Astrocyte (in vitro differentiated cells and primary cell): ENCODE data around the gene INPP4B. TPM values are rescaled to one million over a fixed set of nuclear protein-coding genes. Genes with fewer than 3 reads are reported as not detected.
A peak's percentile ranks its signal among the peaks of the same experiment; 100 is the strongest.

Experiments used
- DNase-seq: peaks from one replicate; pipeline ENCODE4 v3.0.0-alpha.2; 2010; ENCODE audit warnings: low read depth
- FAIRE-seq: peaks from 2 replicates; lab custom pipeline; 2011; peaks lifted over from hg19 to GRCh38; lab: Jason Lieb, UNC
- H2AFZ ChIP-seq: 2 replicates; pipeline ENCODE4 v1.6.0; 2012; ENCODE audit warnings: low read depth, low read length, inconsistent platforms
- H3K27ac ChIP-seq: 2 replicates; pipeline ENCODE4 v1.5.1; 2011; ENCODE audit warnings: low read depth, low read length, inconsistent platforms
- H3K27me3 ChIP-seq: 2 replicates; pipeline ENCODE4 v1.6.0; 2011; ENCODE audit warnings: low read length, inconsistent platforms; ENCODE audit not compliant: insufficient read depth
- H3K36me3 ChIP-seq: 2 replicates; pipeline ENCODE4 v1.5.1; 2011; ENCODE audit warnings: low read length, inconsistent platforms; ENCODE audit not compliant: insufficient read depth
- H3K4me1 ChIP-seq: 2 replicates; pipeline ENCODE4 v1.5.1; 2011; ENCODE audit warnings: low read length, inconsistent platforms; ENCODE audit not compliant: insufficient read depth
- H3K4me2 ChIP-seq: 2 replicates; pipeline ENCODE4 v1.6.0; 2012; ENCODE audit warnings: low read length, inconsistent platforms
- H3K4me3 ChIP-seq: 2 replicates; pipeline ENCODE4 v1.5.1; 2011; ENCODE audit warnings: low read depth, mild to moderate bottlenecking, low read length, inconsistent platforms; ENCODE audit not compliant: insufficient read depth
- H3K79me2 ChIP-seq: 2 replicates; pipeline ENCODE4 v1.6.0; 2012; ENCODE audit warnings: mild to moderate bottlenecking, low read length, inconsistent platforms; ENCODE audit not compliant: insufficient read depth
- H3K9ac ChIP-seq: 2 replicates; pipeline ENCODE4 v1.6.0; 2012; ENCODE audit warnings: mild to moderate bottlenecking, low read length, inconsistent platforms
- H3K9me3 ChIP-seq: 2 replicates; pipeline ENCODE4 v1.5.1; 2012; ENCODE audit warnings: low read depth, mild to moderate bottlenecking, low read length, inconsistent platforms; ENCODE audit not compliant: insufficient read depth
- H4K20me1 ChIP-seq: 2 replicates; pipeline ENCODE4 v1.6.0; 2012; ENCODE audit warnings: low read length, inconsistent platforms; ENCODE audit not compliant: insufficient read depth
- H3K27ac Mint-ChIP-seq: one replicate; pipeline ENCODE4 v1.8.0; 2021; ENCODE audit warnings: mild to moderate bottlenecking, mixed read lengths; ENCODE audit not compliant: unreplicated experiment
- H3K27me3 Mint-ChIP-seq: one replicate; pipeline ENCODE4 v1.8.0; 2021; ENCODE audit warnings: low read depth, mixed read lengths; ENCODE audit not compliant: unreplicated experiment
- H3K36me3 Mint-ChIP-seq: one replicate; pipeline ENCODE4 v1.8.0; 2021; ENCODE audit warnings: low read depth, mixed read lengths; ENCODE audit not compliant: unreplicated experiment
- H3K4me1 Mint-ChIP-seq: one replicate; pipeline ENCODE4 v1.8.0; 2021; ENCODE audit warnings: low read depth, mixed read lengths; ENCODE audit not compliant: unreplicated experiment
- H3K4me3 Mint-ChIP-seq: one replicate; pipeline ENCODE4 v1.8.0; 2021; ENCODE audit warnings: mild to moderate bottlenecking, moderate library complexity, mixed read lengths; ENCODE audit not compliant: unreplicated experiment
- H3K9me3 Mint-ChIP-seq: one replicate; pipeline ENCODE4 v1.8.0; 2021; ENCODE audit warnings: mild to moderate bottlenecking, mixed read lengths; ENCODE audit not compliant: unreplicated experiment
- EZH2 ChIP-seq: IDR thresholded peaks from 2 replicates; pipeline ENCODE4 v1.6.1; 2012; ENCODE audit warnings: mild to moderate bottlenecking, low read length, inconsistent platforms; ENCODE audit not compliant: insufficient read depth
- total RNA-seq: library from RNA; stranded (reverse); gene quantifications from 2 replicates; pipeline ENCODE4 v1.2.1, GENCODE V29; 2021
- TF ChIP-seq, protein P1 (sequence below): IDR thresholded peaks from 2 replicates; pipeline ENCODE4 v1.5.1; 2011; ENCODE audit warnings: low read depth, mild to moderate bottlenecking, inconsistent platforms, low read length, moderate library complexity; ENCODE audit not compliant: insufficient read depth

The INPP4B gene
- total RNA-seq, 1 donor from 2014 or later: 2.8 TPM

DNA sequence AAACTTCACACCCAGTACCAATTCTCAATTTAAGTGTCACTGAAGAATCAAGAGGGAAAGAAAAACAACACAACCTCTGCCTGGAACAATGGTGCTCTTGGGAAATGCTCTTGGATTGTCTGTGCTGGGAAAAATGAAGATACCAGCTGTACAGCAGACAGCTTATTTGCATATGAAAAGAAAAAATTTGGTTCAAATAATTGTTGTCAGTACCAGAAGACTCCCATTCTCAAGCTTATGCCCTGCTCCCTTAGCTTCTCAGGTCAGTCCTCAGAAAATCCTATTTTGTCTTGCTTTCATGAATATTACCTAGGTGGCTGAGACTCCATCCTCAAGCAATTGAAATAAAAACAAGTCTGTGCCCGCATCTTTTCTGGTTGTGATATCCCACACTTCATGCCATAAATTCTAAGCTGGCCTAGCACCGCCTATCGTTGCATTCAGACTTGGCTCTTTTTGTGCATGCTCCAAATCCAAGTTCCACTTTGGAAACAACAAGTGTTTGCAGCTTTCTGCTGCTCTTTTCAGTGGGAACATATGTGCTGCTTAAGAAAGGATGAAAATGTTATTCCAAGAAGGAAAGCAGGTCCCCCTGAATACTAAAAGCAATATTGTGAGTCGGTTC lies 431.6 kb downstream of the INPP4B start:
- FAIRE-seq (no peak), DNase-seq (peak; percentile 12)
- H3K9me3 Mint-ChIP-seq: peaks cover 2% of the 10 kb centered on the region
- no peaks in the 10 kb centered on the region for H3K27me3 Mint-ChIP-seq
- H3K4me1 Mint-ChIP-seq: peaks cover 32% of the 10 kb centered on the region
- H3K27ac Mint-ChIP-seq: peak overlapping the region; percentile 50
- no peak for TF ChIP-seq EZH2
- H3K27ac ChIP-seq: no peak overlapping the region
- H3K36me3 Mint-ChIP-seq: no peaks in the 10 kb centered on the region
- no peak overlapping the region for H2AFZ ChIP-seq
- H3K4me1 ChIP-seq: peaks cover 9% of the 10 kb centered on the region
- no peaks in the 10 kb centered on the region for H4K20me1 ChIP-seq
- H3K79me2 ChIP-seq: no peaks in the 10 kb centered on the region
- no peaks in the 10 kb centered on the region for H3K36me3 ChIP-seq
- H3K27me3 ChIP-seq: no peaks in the 10 kb centered on the region
- no peaks in the 10 kb centered on the region for H3K9me3 ChIP-seq
- no peak overlapping the region for H3K4me2 ChIP-seq
- no peak overlapping the region for H3K9ac ChIP-seq
- no peak overlapping the region for H3K4me3 ChIP-seq
- H3K4me3 Mint-ChIP-seq: no peak overlapping the region

DNA sequence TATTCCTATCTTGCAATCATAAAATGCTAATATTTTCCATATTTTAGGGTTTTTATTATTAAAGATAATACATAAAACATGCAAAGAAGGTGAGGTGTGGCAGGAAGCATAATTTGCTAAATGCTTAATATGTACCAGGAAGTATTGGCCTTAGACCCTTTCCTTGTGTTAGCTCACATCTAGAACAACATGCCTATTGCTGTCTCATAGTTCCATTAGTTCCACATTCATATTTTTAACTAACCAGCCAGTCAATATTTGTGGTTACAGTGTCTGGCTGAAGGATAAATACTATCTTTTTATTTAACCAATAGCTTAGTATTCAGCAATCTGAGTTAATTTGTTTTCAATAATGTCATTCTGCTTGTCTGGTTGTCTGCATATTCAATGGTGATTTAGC lies 432.6 kb downstream of the INPP4B start:
- no peak overlapping the region for H3K9ac ChIP-seq
- H3K79me2 ChIP-seq: no peaks in the 10 kb centered on the region
- no peak for FAIRE-seq
- no peak overlapping the region for H3K27ac ChIP-seq
- H3K27me3 ChIP-seq: no peaks in the 10 kb centered on the region
- H2AFZ ChIP-seq: no peak overlapping the region
- no peak overlapping the region for H3K27ac Mint-ChIP-seq
- H3K4me1 Mint-ChIP-seq: peaks cover 35% of the 10 kb centered on the region
- no peaks in the 10 kb centered on the region for H4K20me1 ChIP-seq
- peaks cover 12% of the 10 kb centered on the region for H3K4me1 ChIP-seq
- no peak overlapping the region for H3K4me3 Mint-ChIP-seq
- H3K27me3 Mint-ChIP-seq: no peaks in the 10 kb centered on the region
- TF ChIP-seq EZH2: no peak
- TF ChIP-seq, protein P1, sequence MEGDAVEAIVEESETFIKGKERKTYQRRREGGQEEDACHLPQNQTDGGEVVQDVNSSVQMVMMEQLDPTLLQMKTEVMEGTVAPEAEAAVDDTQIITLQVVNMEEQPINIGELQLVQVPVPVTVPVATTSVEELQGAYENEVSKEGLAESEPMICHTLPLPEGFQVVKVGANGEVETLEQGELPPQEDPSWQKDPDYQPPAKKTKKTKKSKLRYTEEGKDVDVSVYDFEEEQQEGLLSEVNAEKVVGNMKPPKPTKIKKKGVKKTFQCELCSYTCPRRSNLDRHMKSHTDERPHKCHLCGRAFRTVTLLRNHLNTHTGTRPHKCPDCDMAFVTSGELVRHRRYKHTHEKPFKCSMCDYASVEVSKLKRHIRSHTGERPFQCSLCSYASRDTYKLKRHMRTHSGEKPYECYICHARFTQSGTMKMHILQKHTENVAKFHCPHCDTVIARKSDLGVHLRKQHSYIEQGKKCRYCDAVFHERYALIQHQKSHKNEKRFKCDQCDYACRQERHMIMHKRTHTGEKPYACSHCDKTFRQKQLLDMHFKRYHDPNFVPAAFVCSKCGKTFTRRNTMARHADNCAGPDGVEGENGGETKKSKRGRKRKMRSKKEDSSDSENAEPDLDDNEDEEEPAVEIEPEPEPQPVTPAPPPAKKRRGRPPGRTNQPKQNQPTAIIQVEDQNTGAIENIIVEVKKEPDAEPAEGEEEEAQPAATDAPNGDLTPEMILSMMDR: no peak
- H3K9me3 Mint-ChIP-seq: no peaks in the 10 kb centered on the region
- H3K4me2 ChIP-seq: no peak overlapping the region
- no peak overlapping the region for H3K4me3 ChIP-seq
- no peaks in the 10 kb centered on the region for H3K36me3 ChIP-seq
- H3K9me3 ChIP-seq: no peaks in the 10 kb centered on the region
- DNase-seq: peak; percentile 55
- H3K36me3 Mint-ChIP-seq: no peaks in the 10 kb centered on the region

DNA sequence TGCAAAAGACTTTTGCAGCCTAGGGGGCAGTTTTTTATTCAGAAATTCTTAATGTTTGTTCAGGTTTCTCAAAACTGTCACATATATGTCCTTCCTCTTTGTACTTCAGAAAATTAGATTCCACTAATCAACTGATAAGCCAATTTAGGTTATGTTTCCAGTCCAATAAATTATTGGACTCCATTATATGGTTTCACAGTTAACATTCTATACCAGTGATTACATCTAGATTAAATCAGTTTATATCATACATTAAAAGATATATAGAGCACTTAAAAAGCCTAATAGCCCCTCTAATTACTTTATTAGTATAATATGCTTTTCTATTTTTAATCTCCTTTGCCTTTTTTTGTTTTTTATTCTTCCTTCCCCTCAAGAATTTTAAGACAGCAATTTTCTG lies 434.1 kb downstream of the INPP4B start:
- peaks cover 42% of the 10 kb centered on the region for H3K4me1 Mint-ChIP-seq
- no peak overlapping the region for H3K4me3 Mint-ChIP-seq
- Histone ChIP-seq H4K20me1 (no peaks in the 10 kb centered on the region), H3K9me3 (no peaks in the 10 kb centered on the region), H3K27me3 (no peaks in the 10 kb centered on the region), H3K4me3 (no peak overlapping the region), H3K4me1 (peaks cover 27% of the 10 kb centered on the region), H3K4me2 (no peak overlapping the region), H3K9ac (no peak overlapping the region), H3K79me2 (no peaks in the 10 kb centered on the region), H3K36me3 (no peaks in the 10 kb centered on the region), H3K27ac (no peak overlapping the region), H2AFZ (no peak overlapping the region)
- H3K27ac Mint-ChIP-seq: no peak overlapping the region
- DNase-seq: no peak
- TF ChIP-seq, protein P1: no peak
- no peak for TF ChIP-seq EZH2
- no peak for FAIRE-seq
- no peaks in the 10 kb centered on the region for H3K36me3 Mint-ChIP-seq
- H3K9me3 Mint-ChIP-seq: no peaks in the 10 kb centered on the region
- H3K27me3 Mint-ChIP-seq: no peaks in the 10 kb centered on the region
